ENCODE results near the gene RAB44.

The RAB44 gene

GRCh38 chr6:36765594-36766398, 68.2 kb downstream of the RAB44 start:
- TF ChIP-seq CTCF (IDR thresholded peaks at IDR 0.05; ENCODE audit: low read depth, low read length): peak; percentile 98
- Histone ChIP-seq H3K4me3 (ENCODE audit: low read depth, low read length) (no peak overlapping the region), H3K9me3 (no peaks in the 10 kb centered on the region), H3K4me1 (peaks cover 3% of the 10 kb centered on the region; the same call in 1 of the 2 replicates), H3K36me3 (no peaks in the 10 kb centered on the region), H3K27me3 (no peaks in the 10 kb centered on the region)
- peak; percentile 89 for DNase-seq

- TF ChIP-seq CTCF (IDR thresholded peaks at IDR 0.05; ENCODE audit: low read depth, low read length): no peak
- DNase-seq: no peak
- no peaks in the 10 kb centered on the region for H3K27me3 ChIP-seq
- no peaks in the 10 kb centered on the region for H3K36me3 ChIP-seq
- H3K9me3 ChIP-seq: no peaks in the 10 kb centered on the region
- H3K4me1 ChIP-seq: peaks cover 3% of the 10 kb centered on the region; the same call in 1 of the 2 replicates
- H3K4me3 ChIP-seq (ENCODE audit: low read depth, low read length): no peak overlapping the region
These were observed 68.8 kb downstream of the RAB44 start for GRCh38 chr6:36766399-36766945.

- Histone ChIP-seq H3K36me3 (no peaks in the 10 kb centered on the region), H3K4me1 (peaks cover 3% of the 10 kb centered on the region; the same call in 1 of the 2 replicates), H3K27me3 (no peaks in the 10 kb centered on the region), H3K4me3 (ENCODE audit: low read depth, low read length) (no peak overlapping the region), H3K9me3 (no peaks in the 10 kb centered on the region)
- TF ChIP-seq CTCF (IDR thresholded peaks at IDR 0.05; ENCODE audit: low read depth, low read length): no peak
- DNase-seq: peak; percentile 31
These were observed 71.6 kb downstream of the RAB44 start for GRCh38 chr6:36769183-36769675.

- DNase-seq: no peak
These were observed 72.3 kb downstream of the RAB44 start for GRCh38 chr6:36769676-36770499.

GRCh38 chr6:36771145-36771544, 73.5 kb downstream of the RAB44 start:
- TF ChIP-seq CTCF (IDR thresholded peaks at IDR 0.05; ENCODE audit: low read depth, low read length): no peak
- DNase-seq: no peak

More at GRCh38 chr6:36769676-36770499, 72.3 kb downstream of the RAB44 start:
- H3K4me3 ChIP-seq (ENCODE audit: low read depth, low read length): no peak overlapping the region
- peaks cover 3% of the 10 kb centered on the region; the same call in 1 of the 2 replicates for H3K4me1 ChIP-seq
- H3K9me3 ChIP-seq: no peaks in the 10 kb centered on the region
- TF ChIP-seq CTCF (IDR thresholded peaks at IDR 0.05; ENCODE audit: low read depth, low read length): no peak
- H3K36me3 ChIP-seq: no peaks in the 10 kb centered on the region
- no peaks in the 10 kb centered on the region for H3K27me3 ChIP-seq

More at GRCh38 chr6:36771145-36771544, 73.5 kb downstream of the RAB44 start:
- no peaks in the 10 kb centered on the region for H3K9me3 ChIP-seq
- no peak overlapping the region for H3K4me3 ChIP-seq (ENCODE audit: low read depth, low read length)
- no peaks in the 10 kb centered on the region for H3K27me3 ChIP-seq
- no peaks in the 10 kb centered on the region for H3K36me3 ChIP-seq
- H3K4me1 ChIP-seq: no peaks in the 10 kb centered on the region
